HepG2 (cell line): ENCODE data around the gene NME2. TPM values are rescaled to one million over a fixed set of nuclear protein-coding genes. Genes with fewer than 3 reads are reported as not detected.

ENCODE experiments used
- ATAC-seq: fragments of 200-7000 bp; cut with Tn5 transposase; 3 replicates; pipeline ENCODE4 v1.9.1; 2020; ENCODE audit warnings: mild to moderate bottlenecking, moderate library complexity
- BruUV-seq: library from RNA; stranded (reverse); fragments of 400-500 nt; replicated peaks from 2 replicates; lab custom pipeline; 2021; lab: Mats Ljungman, UMichigan
- CTCF ChIA-PET: fragments of 300-600 bp; formaldehyde crosslinking; extraction: SDS; loops from one replicate; lab custom pipeline; 2021; ENCODE audit warnings: low total read pairs, inconsistent platforms, low intra/inter-chr PET ratio; lab: Yijun Ruan, JAX
- POLR2A ChIA-PET: fragments of 350-600 bp; sonication (Branson Sonifier 250); formaldehyde crosslinking; loops from one replicate; lab custom pipeline; 2020; ENCODE audit warnings: antibody characterized with exemption, inconsistent platforms; lab: Yijun Ruan, JAX
- DNase-seq: peaks from one replicate; pipeline ENCODE4 v3.0.0-alpha.2; 2015; ENCODE audit warnings: low spot score
- FAIRE-seq: peaks from 3 replicates; lab custom pipeline; 2011; peaks lifted over from hg19 to GRCh38; lab: Jason Lieb, UNC
- H2AFZ ChIP-seq: one replicate; pipeline ENCODE4 v1.6.1; 2011; ENCODE audit warnings: low read length, inconsistent platforms
- H3K27ac ChIP-seq: fragments of 300-600 bp; 3 replicates; pipeline ENCODE4 v1.8.0; 2011; ENCODE audit warnings: mixed run types, mild to moderate bottlenecking, mixed read lengths, low read length, inconsistent platforms; ENCODE audit not compliant: insufficient read depth; ENCODE audit errors: extremely low read length
- H3K27me3 ChIP-seq, 2 experiments: fragments of 200-600 bp in 1 of 2; 2 replicates in 1 of 2; 3 replicates in 1 of 2; pipeline versions ENCODE4 v1.6.0 to v1.8.0; 2011; ENCODE audit warnings: low read length in 2 of 2, mild to moderate bottlenecking in 2 of 2, moderate library complexity in 2 of 2, inconsistent platforms in 1 of 2; ENCODE audit not compliant: insufficient read depth in 2 of 2, control insufficient read depth in 1 of 2
- H3K36me3 ChIP-seq, 2 experiments: fragments of 200-600 bp in 1 of 2; replicated peaks in 1 of 2; 2 replicates in 1 of 2; 3 replicates in 1 of 2; pipeline versions ENCODE4 v1.5.1 to v1.8.0; 2011; ENCODE audit warnings: low read length in 2 of 2, inconsistent platforms in 1 of 2; ENCODE audit not compliant: insufficient read depth in 2 of 2, control insufficient read depth in 1 of 2
- H3K4me1 ChIP-seq: 2 replicates; pipeline ENCODE4 v1.5.1; 2012; ENCODE audit warnings: low read length, inconsistent platforms; ENCODE audit not compliant: insufficient read depth
- H3K4me2 ChIP-seq: 2 replicates; pipeline ENCODE4 v1.6.0; 2011; ENCODE audit warnings: low read depth, low read length, inconsistent platforms
- H3K4me3 ChIP-seq, 3 experiments: fragments of 200-600 bp in 1 of 3; sonication (generic), shearing (Covaris generic) in 1 of 3; replicated peaks in 1 of 3; 2 replicates each; pipeline ENCODE4 v1.5.1; 2011 to 2016; ENCODE audit warnings: low read length in 3 of 3, inconsistent platforms in 2 of 3, low read depth in 2 of 3, mild to moderate bottlenecking in 2 of 3, control low read depth in 1 of 3, mixed read lengths in 1 of 3; ENCODE audit not compliant: insufficient read depth in 1 of 3
- H3K79me2 ChIP-seq: one replicate; pipeline ENCODE4 v1.6.1; 2011; ENCODE audit warnings: low read length, inconsistent platforms; ENCODE audit not compliant: insufficient read depth
- H3K9ac ChIP-seq: 2 replicates; pipeline ENCODE4 v1.6.0; 2011; ENCODE audit warnings: mild to moderate bottlenecking, low read depth, low read length, inconsistent platforms; ENCODE audit not compliant: insufficient read depth
- H3K9me3 ChIP-seq: 2 replicates; pipeline ENCODE4 v1.5.1; 2012; ENCODE audit warnings: mild to moderate bottlenecking, low read length
- H4K20me1 ChIP-seq: 2 replicates; pipeline ENCODE4 v1.6.0; 2011; ENCODE audit warnings: inconsistent platforms, mild to moderate bottlenecking, low read length, moderate library complexity; ENCODE audit not compliant: insufficient read depth
- BRCA1 ChIP-seq: sonication (generic); formaldehyde crosslinking; IDR thresholded peaks from 2 replicates; pipeline ENCODE4 v1.4.0; 2020; ENCODE audit warnings: missing genetic modification reagents
- CEBPG ChIP-seq: IDR thresholded peaks from 2 replicates; pipeline ENCODE4 v1.6.1; 2016
- FOXJ3 ChIP-seq: sonication (generic); formaldehyde crosslinking; IDR thresholded peaks from 2 replicates; pipeline ENCODE4 v1.4.0; 2020; ENCODE audit warnings: missing genetic modification reagents, mild to moderate bottlenecking, borderline replicate concordance
- GATAD1 ChIP-seq: IDR thresholded peaks from 2 replicates; pipeline ENCODE4 v1.6.1; 2016; ENCODE audit warnings: missing genetic modification reagents, missing compliant biosample characterization
- HMGXB3 ChIP-seq: sonication (generic); formaldehyde crosslinking; IDR thresholded peaks from 2 replicates; pipeline ENCODE4 v1.4.0; 2020; ENCODE audit warnings: missing genetic modification reagents, borderline replicate concordance
- MEIS2 ChIP-seq: sonication (generic); formaldehyde crosslinking; IDR thresholded peaks from 2 replicates; pipeline ENCODE4 v1.9.0; 2021; ENCODE audit warnings: mild to moderate bottlenecking, missing genetic modification reagents
- MTA1 ChIP-seq: sonication (generic); formaldehyde crosslinking; IDR thresholded peaks from 2 replicates; pipeline ENCODE4 v1.4.0; 2020; ENCODE audit warnings: missing genetic modification reagents, mild to moderate bottlenecking, borderline replicate concordance
- PAF1 ChIP-seq: IDR thresholded peaks from 2 replicates; pipeline ENCODE4 v1.6.1; 2016; ENCODE audit warnings: missing genetic modification reagents, missing compliant biosample characterization
- SIX1 ChIP-seq: sonication (generic); formaldehyde crosslinking; IDR thresholded peaks from 2 replicates; pipeline ENCODE4 v1.4.0; 2020; ENCODE audit warnings: missing genetic modification reagents, borderline replicate concordance
- TEAD3 ChIP-seq: optimal IDR thresholded peaks from 2 replicates; pipeline ENCODE3; 2016; ENCODE audit warnings: borderline replicate concordance
- ZBTB14 ChIP-seq: sonication (generic); formaldehyde crosslinking; IDR thresholded peaks from 2 replicates; pipeline ENCODE4 v1.4.0; 2020; ENCODE audit warnings: missing genetic modification reagents
- ZNF367 ChIP-seq: sonication (generic); formaldehyde crosslinking; IDR thresholded peaks from 2 replicates; pipeline ENCODE4 v1.4.0; 2020; ENCODE audit warnings: missing genetic modification reagents, borderline replicate concordance
- ZNF549 ChIP-seq: sonication (generic); formaldehyde crosslinking; IDR thresholded peaks from 2 replicates; pipeline ENCODE4 v1.5.0; 2020; ENCODE audit warnings: missing genetic modification reagents
- WGBS: methylation state at CpG from one replicate; pipeline ENCODE4 v1.1.6; 2017; ENCODE audit warnings: low lambda C conversion rate; 5-methylcytosine and 5-hydroxymethylcytosine counted together
- in situ Hi-C: cut with HindIII; loops from 2 replicates; pipeline ENCODE4 v1.10.0; 2017; ENCODE audit warnings: low pct_unique_long_range_greater_than_20kb; ENCODE audit not compliant: extremely low pct_ligation_motif_present
- intact Hi-C: fragments of 100-400 bp; cut with micrococcal nuclease; formaldehyde crosslinking; loops from one replicate; pipeline ENCODE4 v1.10.0; 2022; ENCODE audit not compliant: unreplicated experiment
- polyA plus RNA-seq, 8 experiments: library from polyadenylated mRNA; depleted of rRNA in 3 of 8; stranded (reverse) in 7 of 8; unstranded in 1 of 8; fragments of >200 nt; fragmentation: Illumina TruSeq in 4 of 8; extraction: Trizol in 4 of 8; gene quantifications; 2 replicates each; pipeline versions ENCODE4 v1.2.1 to v1.2.3, GENCODE V29; 2011 to 2016; ENCODE audit warnings: low read depth in 4 of 8, missing spikeins in 1 of 8, mixed read lengths in 1 of 8; ENCODE audit not compliant: insufficient read depth in 1 of 8
- total RNA-seq, 5 experiments: library from RNA; depleted of rRNA; stranded (reverse); fragments of >200 nt; fragmentation: Illumina TruSeq; extraction: Trizol; gene quantifications; 2 replicates each; pipeline ENCODE4 v1.2.3, GENCODE V29; 2016; ENCODE audit warnings: low read depth in 1 of 5
- TF ChIP-seq, protein P1 (sequence below): sonication (generic); formaldehyde crosslinking; IDR thresholded peaks from 2 replicates; pipeline ENCODE4 v1.4.0; 2020; ENCODE audit warnings: missing genetic modification reagents

Gene NME2
- total and polyA plus RNA-seq, 2 of the 13 experiments (the other 11 are each of a cell fraction or from before 2014, with no cell fraction given) = 790 to 1,213 TPM

- ChIA-PET CTCF (no interaction called here), POLR2A (no interaction called here)
- BruUV-seq = no TSS peak
- Histone ChIP-seq H3K4me3 (no peak overlapping the region), H3K9ac (no peak overlapping the region), H2AFZ (no peak overlapping the region), H3K27ac (no peak overlapping the region), H3K4me2 (no peak overlapping the region), H3K79me2 (no peaks in the 10 kb centered on the region), H3K36me3 (peaks cover 15 to 57% of the 10 kb centered on the region in 2 experiments), H3K27me3 (no peaks in the 10 kb centered on the region), H3K9me3 (no peaks in the 10 kb centered on the region), H4K20me1 (no peaks in the 10 kb centered on the region), H3K4me1 (peaks cover 10% of the 10 kb centered on the region)
- TF ChIP-seq, protein P1, sequence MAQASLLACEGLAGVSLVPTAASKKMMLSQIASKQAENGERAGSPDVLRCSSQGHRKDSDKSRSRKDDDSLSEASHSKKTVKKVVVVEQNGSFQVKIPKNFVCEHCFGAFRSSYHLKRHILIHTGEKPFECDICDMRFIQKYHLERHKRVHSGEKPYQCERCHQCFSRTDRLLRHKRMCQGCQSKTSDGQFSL (CRISPR knock-in tag) = no peak
- TF ChIP-seq BRCA1 = no peak
- no peak for TF ChIP-seq ZNF549 (CRISPR knock-in tag)
- no peak for TF ChIP-seq ZNF367
- TF ChIP-seq SIX1 (CRISPR knock-in tag) = no peak
- TF ChIP-seq FOXJ3 = no peak
- no peak for TF ChIP-seq MTA1
- TF ChIP-seq ZBTB14 = no peak
- TF ChIP-seq CEBPG = no peak
- no peak for TF ChIP-seq MEIS2 (CRISPR knock-in tag)
- no peak for TF ChIP-seq HMGXB3 (CRISPR knock-in tag)
- TF ChIP-seq GATAD1 (CRISPR knock-in tag) = no peak
- TF ChIP-seq TEAD3 (CRISPR knock-in tag) = no peak
- TF ChIP-seq PAF1 (CRISPR knock-in tag) = no peak
- DNase-seq = no peak
- in situ Hi-C loops = no loop called here
- WGBS = 100% methylated on average over 1 of the region's 1 CpG
- no peak for ATAC-seq
- intact Hi-C loops = no loop called here
- FAIRE-seq = no peak
These were observed 17.9 kb downstream of the NME2 start for GRCh38 chr17:51184124-51184523.
